ENCODE data around the gene SUPT6H. TPM values are rescaled to one million over a fixed set of nuclear protein-coding genes. Genes with fewer than 3 reads are reported as not detected.

SUPT6H gene
- total and polyA plus RNA-seq, 9 of the 15 experiments (the other 6 are each of a cell fraction or from before 2014, with no cell fraction given), result 1.7 to 77.7 (median 49.2) TPM

DNA sequence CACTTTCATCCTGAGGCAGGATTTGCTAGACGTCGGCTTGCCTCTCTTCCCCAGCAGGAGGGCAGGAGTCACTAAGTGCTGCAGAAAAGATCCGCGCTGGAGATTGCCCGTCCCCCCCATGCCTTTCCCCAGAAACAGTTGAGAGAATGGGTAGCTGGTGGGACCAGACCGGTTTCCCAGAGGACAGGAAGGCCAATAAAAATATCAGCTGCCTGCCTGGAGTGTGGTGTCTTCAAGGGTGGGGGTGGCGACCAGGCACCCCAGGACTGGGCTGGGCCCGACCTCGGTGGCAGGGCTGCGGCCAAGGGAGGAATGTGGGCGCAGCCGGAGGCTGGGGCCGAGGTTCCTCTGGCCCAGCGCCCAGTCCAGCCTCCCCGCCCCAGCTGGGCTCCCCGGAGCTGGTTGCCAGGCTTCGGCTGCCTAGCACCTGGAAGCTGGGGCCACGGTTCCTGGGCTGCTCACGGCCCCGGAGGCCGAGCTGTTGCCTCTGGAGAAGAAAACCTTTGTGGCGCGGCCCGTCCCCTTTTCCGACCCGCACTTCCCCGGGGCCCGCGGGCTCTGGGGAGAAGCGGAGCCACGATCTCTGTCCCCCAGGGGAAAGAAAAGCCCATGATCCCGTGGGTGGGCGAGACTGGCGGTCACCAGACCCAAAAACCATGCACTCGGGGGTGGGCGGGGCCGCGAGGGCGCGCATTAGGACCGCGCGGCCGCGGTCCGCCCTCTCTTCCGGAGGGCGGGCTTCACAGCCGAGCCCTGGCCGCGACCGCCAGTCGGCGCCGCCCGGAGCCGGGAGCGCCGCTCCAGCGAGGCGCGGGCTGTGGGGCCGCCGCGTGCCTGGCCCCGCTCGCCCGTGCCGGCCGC lies 81.5 kb downstream of the SUPT6H start, which contains the start of gene TRAF4 (continued):
- TF ChIP-seq, protein P1, sequence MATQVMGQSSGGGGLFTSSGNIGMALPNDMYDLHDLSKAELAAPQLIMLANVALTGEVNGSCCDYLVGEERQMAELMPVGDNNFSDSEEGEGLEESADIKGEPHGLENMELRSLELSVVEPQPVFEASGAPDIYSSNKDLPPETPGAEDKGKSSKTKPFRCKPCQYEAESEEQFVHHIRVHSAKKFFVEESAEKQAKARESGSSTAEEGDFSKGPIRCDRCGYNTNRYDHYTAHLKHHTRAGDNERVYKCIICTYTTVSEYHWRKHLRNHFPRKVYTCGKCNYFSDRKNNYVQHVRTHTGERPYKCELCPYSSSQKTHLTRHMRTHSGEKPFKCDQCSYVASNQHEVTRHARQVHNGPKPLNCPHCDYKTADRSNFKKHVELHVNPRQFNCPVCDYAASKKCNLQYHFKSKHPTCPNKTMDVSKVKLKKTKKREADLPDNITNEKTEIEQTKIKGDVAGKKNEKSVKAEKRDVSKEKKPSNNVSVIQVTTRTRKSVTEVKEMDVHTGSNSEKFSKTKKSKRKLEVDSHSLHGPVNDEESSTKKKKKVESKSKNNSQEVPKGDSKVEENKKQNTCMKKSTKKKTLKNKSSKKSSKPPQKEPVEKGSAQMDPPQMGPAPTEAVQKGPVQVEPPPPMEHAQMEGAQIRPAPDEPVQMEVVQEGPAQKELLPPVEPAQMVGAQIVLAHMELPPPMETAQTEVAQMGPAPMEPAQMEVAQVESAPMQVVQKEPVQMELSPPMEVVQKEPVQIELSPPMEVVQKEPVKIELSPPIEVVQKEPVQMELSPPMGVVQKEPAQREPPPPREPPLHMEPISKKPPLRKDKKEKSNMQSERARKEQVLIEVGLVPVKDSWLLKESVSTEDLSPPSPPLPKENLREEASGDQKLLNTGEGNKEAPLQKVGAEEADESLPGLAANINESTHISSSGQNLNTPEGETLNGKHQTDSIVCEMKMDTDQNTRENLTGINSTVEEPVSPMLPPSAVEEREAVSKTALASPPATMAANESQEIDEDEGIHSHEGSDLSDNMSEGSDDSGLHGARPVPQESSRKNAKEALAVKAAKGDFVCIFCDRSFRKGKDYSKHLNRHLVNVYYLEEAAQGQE (IDR thresholded peaks at IDR 0.05; ENCODE audit: borderline replicate concordance), result peak; percentile 93
- TF ChIP-seq, protein P1 (CRISPR knock-in tag; IDR thresholded peaks at IDR 0.05; ENCODE audit: low read depth), result peak; percentile 62; the same call in 1 of the 2 replicates
- TF ChIP-seq, protein P2, sequence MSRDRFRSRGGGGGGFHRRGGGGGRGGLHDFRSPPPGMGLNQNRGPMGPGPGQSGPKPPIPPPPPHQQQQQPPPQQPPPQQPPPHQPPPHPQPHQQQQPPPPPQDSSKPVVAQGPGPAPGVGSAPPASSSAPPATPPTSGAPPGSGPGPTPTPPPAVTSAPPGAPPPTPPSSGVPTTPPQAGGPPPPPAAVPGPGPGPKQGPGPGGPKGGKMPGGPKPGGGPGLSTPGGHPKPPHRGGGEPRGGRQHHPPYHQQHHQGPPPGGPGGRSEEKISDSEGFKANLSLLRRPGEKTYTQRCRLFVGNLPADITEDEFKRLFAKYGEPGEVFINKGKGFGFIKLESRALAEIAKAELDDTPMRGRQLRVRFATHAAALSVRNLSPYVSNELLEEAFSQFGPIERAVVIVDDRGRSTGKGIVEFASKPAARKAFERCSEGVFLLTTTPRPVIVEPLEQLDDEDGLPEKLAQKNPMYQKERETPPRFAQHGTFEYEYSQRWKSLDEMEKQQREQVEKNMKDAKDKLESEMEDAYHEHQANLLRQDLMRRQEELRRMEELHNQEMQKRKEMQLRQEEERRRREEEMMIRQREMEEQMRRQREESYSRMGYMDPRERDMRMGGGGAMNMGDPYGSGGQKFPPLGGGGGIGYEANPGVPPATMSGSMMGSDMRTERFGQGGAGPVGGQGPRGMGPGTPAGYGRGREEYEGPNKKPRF (IDR thresholded peaks at IDR 0.05; ENCODE audit: low read depth, low read length), result no peak
- TF ChIP-seq, protein P3, sequence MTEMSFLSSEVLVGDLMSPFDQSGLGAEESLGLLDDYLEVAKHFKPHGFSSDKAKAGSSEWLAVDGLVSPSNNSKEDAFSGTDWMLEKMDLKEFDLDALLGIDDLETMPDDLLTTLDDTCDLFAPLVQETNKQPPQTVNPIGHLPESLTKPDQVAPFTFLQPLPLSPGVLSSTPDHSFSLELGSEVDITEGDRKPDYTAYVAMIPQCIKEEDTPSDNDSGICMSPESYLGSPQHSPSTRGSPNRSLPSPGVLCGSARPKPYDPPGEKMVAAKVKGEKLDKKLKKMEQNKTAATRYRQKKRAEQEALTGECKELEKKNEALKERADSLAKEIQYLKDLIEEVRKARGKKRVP (CRISPR knock-in tag; IDR thresholded peaks at IDR 0.05), result peak; percentile 8; the same call in 1 of the 2 replicates
- 0 out of 2 replicates have a peak, but pooled peaks have one; percentile 42 for TF ChIP-seq ZNF263 (CRISPR knock-in tag; IDR thresholded peaks at IDR 0.05; ENCODE audit: borderline replicate concordance)
- TF ChIP-seq, protein P4, sequence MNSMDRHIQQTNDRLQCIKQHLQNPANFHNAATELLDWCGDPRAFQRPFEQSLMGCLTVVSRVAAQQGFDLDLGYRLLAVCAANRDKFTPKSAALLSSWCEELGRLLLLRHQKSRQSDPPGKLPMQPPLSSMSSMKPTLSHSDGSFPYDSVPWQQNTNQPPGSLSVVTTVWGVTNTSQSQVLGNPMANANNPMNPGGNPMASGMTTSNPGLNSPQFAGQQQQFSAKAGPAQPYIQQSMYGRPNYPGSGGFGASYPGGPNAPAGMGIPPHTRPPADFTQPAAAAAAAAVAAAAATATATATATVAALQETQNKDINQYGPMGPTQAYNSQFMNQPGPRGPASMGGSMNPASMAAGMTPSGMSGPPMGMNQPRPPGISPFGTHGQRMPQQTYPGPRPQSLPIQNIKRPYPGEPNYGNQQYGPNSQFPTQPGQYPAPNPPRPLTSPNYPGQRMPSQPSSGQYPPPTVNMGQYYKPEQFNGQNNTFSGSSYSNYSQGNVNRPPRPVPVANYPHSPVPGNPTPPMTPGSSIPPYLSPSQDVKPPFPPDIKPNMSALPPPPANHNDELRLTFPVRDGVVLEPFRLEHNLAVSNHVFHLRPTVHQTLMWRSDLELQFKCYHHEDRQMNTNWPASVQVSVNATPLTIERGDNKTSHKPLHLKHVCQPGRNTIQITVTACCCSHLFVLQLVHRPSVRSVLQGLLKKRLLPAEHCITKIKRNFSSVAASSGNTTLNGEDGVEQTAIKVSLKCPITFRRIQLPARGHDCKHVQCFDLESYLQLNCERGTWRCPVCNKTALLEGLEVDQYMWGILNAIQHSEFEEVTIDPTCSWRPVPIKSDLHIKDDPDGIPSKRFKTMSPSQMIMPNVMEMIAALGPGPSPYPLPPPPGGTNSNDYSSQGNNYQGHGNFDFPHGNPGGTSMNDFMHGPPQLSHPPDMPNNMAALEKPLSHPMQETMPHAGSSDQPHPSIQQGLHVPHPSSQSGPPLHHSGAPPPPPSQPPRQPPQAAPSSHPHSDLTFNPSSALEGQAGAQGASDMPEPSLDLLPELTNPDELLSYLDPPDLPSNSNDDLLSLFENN (IDR thresholded peaks at IDR 0.05; ENCODE audit: low read depth in 2 of 2, low read length in 2 of 2), result peak in 1 of 2 experiments; percentile 60; a peak in 2 of 4 replicates
- TF ChIP-seq ZNF143 (CRISPR knock-in tag; IDR thresholded peaks at IDR 0.05), result no peak
- TF ChIP-seq KLF1 (tag; IDR thresholded peaks at IDR 0.05), result peak; percentile 73

Data from K562 (cell line).